HG02678 (cell line): ENCODE data around the gene SGTB.
A peak's percentile ranks its signal among the peaks of the same experiment; 100 is the strongest.
"Not testable (repeated sequence)": the region's sequence is repeated elsewhere in the genome, so short reads cannot be mapped to it uniquely, and the experiment has no call there.

Source experiments
- ATAC-seq: cut with Tn5 transposase; IDR thresholded peaks from one replicate; pipeline ENCODE4 v1.9.1; 2021; ENCODE audit warnings: mild to moderate bottlenecking, moderate library complexity; ENCODE audit not compliant: unreplicated experiment

The SGTB gene

DNA sequence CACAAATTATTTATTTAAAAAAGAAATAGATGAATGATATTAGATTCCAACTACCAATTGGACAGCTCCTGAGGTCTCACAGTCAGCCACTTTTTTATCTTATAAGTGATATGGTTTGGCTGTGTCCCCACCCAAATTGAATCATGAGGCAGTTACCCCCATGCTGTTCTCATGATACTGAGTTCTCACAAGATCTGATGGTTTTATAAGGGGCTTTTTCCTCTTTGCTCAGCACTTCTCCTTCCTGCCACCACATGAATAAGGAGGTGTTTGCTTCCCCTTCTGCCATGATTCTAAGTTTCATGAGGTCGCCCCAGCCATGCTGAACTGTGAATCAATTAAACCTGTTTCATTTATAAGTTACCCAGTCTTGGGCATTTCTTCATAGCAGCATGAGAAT is 13.0 kb upstream of the SGTB start:
- no peak for ATAC-seq

DNA sequence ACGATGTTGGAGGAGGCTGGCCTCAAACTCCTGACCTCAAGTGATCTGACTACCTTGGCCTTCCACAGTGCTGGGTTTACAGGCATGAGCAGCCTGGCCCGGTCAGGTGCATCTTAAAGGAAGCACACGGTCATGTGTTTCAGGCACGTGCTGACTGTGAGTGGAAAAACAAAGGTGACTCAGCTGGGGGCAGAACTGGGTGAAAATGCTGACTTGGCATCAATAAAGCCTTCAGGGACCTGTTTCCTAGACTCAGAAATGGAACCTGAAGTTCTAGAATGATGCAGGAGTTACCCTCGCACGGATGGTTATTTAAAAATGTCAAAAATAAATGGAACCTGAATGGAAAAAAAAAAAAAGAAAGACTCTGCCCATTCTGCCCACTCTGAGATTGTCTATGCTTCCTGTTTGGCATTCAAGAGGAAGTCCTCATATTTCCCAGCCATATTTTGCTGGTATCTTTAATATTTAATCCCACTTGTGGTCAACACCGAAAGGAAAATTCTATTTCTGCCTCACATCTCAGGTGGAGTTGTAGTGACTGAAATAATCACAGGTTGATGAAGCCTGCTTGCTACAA is 12.4 kb upstream of the SGTB start:
- ATAC-seq = not testable (repeated sequence)

DNA sequence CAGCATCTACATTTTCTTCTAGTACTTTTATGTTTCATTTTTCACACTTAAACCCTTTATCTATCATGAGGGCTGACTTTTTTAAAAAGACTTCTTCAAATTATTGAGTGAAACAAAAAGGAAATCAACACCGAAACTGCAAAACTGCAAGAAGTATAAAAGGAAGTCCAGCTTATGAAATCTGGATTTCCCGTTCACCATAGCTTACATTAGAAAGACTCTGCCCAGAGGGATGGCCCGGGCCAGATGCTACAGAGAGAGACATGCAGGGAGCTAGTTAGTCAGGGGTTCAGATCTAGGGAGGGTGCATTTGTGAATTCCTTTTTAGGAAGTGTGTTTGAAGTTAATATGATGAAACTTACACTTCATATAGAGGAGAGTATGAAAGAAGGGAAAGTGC is 10.1 kb upstream of the SGTB start:
- ATAC-seq = not testable (repeated sequence)

DNA sequence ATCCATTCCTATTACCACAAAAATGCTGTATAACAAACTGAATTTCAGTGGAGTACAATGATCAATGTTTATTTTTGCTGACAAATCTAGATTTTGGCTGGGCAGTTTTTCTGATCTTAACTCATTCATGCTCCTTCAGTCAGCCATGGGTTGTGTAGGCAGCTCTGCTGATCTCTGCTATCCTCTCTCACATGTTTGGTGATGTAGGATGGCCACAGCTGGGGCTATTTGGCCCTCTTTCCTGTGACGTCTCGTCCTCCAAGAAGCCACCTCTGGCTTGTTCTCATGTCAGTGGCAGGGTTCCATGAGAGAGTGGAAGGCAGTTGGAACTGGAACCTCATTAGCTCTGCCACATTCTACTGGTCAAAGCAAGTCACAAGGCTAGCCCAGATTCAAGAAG is 9.0 kb upstream of the SGTB start:
- no peak for ATAC-seq

DNA sequence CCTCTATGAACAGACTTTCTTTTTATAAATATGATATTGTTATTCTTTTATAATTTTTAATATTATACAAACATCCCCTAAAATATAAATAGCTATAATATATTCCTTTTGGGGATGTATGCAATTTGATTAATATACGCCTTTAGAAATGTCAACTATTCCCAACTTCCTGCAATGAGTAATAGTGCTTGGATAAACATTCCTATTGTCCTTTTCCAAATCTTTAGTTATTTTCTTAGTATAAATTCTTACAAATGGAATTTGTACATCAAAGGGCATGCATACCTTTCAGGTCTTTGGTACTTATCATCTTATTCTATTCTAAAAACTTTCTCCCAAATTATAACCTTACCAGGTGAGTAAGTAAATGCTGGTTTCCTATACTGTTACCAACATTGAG is 6.3 kb upstream of the SGTB start:
- no peak for ATAC-seq

DNA sequence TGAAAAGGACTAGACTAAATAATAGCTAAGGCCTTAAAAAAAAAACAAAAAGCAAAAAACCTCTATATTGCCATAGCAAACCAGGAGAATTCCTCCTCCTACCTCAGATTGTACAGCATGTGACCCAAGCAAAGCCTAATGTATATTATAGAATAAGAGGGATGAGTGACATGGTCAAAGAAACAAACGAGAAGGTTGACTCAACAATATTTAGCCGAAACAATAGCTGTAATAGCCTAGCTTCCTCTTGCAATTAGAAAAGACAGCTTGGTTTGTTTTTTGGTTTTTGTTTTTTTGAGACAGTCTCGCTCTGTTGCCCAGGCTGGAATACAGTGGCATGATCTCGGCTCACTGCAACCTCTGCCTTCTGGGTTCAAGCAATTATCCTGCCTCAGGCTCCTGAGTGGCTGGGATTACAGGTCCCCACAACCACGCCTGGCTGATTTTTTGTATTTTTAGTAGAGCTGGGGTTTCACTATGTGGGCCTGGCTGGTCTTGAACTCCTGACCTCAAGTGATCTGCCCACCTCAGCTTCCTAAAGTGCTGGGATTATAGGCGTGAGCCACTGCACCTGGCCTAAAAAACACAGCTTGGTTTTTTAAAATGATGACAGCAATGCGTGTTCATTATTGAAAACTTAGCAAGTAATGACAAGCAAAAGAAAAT is 5.7 kb upstream of the SGTB start:
- ATAC-seq = no peak

DNA sequence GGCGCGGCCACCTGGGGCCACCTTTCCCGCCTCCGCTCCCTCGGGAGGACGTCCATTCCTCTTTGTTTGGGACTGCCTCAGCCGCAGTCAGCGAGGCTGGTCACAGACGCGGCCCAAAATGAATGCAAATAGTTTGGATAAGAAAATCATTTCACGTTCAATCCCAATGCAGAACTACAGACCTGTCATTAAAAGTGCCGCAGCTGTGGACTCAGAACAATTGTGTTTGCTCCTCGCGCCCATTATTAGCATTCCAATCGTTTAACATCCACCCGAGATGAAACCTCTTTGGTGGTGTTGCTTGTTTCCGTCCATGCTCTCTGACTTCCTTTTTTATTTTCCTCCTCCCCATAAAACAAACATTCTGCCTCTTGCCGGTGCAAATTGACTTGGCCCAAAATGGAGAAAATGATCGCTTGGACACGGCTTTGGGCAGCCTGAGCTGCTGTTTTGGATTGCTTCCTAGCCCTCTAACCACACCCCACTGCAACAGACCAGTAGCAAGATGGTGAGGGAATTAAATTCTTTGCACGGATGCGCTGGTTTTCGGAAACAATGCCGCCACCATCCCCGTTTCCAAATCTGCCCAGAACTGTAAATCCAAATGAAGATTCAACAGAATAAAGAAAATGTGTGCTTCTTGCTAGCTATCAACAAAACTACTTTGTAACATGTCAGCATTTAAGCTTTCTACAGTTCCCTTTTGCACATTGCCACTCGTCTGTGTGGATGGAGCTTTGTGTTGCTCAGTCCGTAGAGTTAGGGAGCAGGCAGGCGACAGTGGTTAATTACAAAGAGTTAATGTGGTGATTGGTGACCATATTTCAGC is 880 bp upstream of the SGTB start:
- no peak for ATAC-seq

DNA sequence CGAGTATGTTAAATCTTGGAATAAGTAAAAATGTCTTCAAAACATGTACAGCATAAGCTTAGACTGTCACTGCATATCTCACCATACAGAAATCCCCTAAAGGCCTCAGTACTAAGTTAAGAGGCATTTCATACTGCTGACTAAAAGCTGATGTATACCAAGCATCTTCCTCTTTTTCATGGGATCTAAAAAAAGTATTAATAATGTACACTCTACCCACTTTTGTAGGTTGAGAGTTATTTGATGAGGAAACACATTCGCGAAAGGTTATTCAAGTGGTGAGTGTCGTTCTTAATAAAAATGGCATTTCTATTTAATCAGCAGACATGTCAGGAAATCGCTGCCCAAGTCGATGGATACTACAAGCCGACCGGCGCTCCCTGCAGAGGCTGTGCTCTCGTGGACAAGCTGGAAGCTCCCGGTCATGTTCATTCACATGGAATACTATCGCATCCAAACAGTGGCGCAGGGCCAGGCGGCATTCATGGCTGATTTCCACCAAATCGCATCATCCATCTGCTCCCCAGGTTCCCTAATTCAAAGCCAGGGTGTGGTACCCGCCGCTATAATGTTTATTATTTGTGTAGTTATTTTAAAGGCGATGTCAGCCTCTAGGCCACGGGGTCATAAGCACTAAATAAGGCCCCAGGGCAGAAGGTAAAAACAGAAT is 724 bp downstream of the SGTB start:
- peak; percentile 23 for ATAC-seq

DNA sequence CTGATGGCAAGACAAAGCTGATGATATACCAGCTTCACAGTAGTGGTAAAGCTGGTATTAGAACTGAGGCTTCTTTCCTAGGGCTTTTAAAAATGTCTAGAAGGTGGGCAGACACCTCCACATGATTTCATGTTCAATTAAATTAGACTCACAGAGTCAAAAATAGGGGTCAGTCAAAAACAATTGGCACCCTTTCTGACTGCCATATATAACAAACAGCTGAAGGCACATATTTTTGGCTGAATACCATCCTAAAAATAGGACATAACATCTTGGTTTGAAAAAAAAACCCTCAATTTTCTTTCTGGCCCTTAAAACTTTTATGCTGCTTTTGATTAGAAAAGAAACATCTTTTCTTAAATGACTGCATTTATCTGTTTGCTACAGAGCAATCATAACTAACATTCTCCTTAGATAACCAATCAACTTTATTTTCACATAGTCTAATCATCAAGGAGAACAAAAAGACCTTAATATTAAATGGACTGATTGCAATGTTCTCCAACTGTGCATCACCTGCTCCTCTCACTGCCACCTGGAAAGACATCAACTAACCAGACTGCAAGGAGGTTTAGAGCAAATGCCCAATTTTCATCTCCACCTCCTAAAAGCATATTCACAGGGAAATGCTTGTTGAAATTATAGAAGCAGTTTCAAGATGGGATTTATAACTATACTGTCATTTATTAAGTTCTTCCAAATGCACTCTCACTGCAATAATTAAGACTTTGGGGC is 3.2 kb downstream of the SGTB start:
- ATAC-seq = no peak

DNA sequence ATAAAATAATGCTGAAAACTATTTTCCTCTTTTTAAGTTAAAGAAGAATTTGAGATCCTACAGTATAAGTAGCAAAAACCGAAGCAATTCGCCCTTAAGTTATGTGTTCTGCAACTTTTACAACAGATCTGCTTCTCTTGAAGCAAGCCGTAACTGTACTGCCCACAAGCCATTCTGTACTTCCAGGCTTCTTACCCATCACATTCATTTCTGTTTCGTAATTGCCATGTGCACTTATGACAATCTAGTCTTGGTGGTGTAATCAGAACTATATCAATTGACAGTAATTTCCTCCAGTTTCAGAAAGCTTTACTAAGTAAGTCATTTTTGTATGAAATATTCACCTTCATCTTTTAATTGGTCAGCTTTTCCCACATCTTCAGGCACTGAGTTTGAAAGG is 13.8 kb downstream of the SGTB start:
- no peak for ATAC-seq

DNA sequence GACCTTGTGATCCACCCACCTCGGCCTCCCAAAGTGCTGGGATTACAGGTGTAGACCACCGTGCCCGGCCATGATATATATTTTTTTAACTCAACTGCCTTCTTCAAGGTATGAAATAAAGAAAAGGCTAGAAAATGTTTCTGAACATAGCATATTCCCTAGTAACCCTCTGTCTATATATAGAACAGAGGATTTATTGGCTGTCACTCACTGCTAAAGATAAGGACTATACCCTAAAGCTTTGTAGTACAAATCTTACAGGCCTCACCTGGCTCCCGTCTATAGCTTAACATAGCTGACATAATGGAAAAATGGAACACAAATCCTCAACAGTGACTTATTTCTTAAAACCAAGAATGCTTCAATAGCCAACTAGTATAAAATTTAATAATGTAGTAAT is 14.2 kb downstream of the SGTB start:
- no peak for ATAC-seq

DNA sequence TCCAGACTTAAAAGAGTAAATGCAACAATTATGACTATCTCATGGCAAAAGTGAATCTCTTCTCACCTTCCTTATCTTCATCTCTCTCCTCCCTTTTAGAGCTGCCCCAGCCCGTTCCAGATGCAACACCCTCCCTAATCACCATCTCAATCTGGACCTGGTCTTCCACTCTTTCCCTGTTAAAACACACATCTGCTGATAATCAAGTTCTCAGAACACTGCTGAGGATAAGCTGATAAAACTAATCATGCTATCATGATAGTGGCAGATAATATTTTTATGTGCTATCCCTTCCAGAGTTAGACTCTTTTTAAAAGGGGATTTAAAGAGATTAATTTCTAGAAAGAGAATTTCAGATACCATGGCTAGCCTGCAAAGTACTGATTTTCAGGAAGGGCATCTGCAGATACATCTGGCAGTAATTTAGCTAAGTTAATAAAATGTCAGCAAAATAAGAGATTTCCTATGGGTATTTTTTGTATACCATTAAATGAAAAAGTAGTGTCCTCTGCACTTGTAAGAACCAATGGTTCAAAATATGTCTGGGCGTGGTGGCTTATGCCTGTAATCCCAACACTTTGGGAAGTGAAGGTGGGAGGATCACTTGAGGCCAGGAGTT is 17.2 kb downstream of the SGTB start:
- no peak for ATAC-seq

DNA sequence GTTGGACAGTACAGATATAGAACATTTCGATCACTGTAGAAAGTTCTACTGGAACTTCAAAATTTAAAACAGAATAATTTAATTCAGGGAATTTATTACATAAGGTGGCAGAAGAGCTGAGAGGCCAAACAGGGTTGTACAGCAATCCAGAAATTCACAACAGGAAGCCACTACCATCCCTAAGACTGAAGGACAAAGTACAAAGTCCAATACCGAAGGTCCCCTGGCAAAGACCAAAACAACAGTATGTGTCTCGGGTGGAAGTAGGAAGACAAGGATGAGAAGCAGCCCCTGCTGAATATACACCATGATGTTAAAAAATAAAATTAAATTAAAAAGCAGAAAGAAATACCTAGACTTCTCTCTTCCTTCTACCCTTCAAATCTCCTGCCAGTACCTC is 19.9 kb downstream of the SGTB start:
- ATAC-seq = no peak

DNA sequence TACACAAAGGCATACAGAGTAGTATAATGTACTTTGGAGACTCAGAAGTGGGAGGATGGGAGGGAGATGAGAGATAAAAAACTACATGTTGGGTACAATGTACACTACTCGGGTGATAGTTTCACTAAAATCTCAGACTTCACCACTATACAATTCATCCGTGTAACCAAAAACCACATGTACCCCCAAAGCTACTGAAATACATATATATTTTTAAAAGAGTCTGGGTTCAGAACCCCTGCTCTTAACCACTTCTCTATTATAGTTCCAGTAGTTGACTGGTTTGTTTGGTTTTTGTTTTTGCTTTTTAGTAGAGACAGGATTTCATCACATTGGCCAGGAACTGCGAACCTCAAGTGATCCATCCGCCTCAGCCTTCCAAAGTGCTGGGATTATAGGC is 22.6 kb downstream of the SGTB start:
- no peak for ATAC-seq

DNA sequence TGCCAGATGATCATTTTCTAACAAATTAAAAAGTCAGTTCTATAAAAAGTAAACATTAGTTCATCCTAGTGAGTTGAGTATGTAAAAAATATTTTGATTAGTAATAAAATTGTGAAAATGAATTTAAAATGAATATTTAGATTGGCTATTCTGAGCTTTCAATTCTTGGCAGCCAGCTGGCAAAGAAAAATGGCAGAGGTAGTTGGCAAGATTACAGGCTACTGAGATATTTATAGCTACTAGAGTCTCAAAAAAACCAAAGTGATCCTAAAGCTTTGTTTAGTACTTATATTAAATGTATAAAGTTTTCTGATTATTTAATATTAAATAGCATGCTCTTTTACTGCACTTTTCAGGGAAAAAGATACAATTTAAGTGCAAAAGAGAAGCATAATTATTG is 25.0 kb downstream of the SGTB start:
- ATAC-seq = no peak

DNA sequence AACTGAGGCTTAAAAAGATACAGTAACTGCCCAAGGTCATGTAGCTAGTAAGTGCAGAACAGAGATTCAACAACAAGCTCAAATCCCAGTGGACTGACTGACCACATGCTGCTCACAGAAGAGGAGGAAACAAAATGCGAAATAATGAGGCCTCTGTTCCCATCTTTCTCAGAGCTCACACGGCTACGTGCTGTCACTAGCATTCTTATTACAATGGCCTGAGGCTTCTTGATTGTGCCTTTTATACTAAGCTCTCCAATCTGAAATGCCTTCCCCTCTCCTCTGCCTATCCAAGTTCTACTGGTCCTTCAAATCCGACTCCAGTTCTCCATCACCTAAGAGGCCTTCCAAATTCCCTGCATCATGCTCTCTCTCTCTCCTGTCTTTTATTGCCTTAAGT is 26.0 kb downstream of the SGTB start:
- no peak for ATAC-seq

DNA sequence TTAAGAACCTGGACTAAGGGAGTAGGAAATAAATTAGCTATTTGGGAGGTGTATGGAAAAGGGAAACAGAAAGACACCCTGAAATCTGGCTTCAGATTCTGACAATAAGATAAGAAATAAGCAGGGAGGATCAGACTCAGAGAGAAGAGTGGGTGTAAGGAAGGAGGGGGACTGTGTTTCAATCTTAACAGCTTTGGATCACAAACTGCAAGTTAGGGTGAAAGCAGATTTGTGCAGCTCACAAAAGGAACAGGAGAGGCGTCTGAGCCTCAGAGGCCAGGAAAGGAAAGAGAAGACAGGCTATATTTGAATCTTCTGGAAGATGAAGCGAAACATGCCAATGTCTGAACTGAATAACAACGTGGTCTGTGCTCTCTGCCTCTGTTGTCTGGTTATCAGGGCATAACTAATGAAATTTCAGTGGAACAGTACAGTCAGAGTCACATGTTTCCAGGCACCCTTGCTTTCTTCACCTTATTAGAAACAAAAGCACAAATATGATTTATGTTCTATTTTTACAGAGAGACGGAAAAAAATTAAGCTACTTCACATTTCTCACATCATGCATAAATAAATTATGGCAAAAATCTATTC is 26.6 kb downstream of the SGTB start:
- peak; percentile 43 for ATAC-seq

DNA sequence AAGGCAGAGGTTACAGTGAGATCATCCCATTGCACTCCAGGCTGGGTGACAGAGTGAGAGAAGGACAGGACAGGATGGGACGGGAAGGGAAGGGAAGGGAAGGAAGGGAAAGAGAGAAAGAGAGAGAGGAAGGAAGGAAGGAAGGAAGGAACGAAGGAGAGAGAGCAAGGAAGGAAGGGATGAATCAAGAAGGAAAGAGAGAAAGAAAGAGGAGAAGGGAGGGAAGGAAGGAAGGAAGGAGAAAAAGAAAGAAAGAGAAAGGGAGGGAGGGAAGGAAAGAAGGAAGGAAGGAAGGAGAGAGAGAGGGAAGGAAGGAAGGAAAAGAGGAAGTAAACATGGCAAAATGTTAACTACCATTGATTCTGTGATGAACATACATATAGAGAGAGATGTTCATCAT is 28.8 kb downstream of the SGTB start:
- ATAC-seq = no peak

DNA sequence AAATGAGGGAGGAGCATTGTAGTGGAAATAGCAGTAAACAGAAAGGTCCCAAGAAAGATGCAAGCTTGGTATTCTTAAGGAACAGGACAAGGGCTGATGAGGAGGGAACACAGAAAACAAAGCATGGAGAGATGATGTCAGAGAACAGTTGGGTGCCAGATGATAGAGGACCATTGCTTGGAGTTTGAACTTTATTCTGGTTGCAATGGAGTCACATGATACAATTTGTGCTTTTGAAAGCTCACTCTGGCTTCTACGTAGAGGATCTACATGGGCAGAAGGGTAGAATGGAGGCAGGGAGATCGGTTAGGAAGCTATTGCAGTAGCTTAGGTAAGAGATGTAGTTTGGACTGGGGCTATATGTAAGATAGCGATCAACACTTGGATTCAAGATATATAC is 39.8 kb downstream of the SGTB start:
- no peak for ATAC-seq

DNA sequence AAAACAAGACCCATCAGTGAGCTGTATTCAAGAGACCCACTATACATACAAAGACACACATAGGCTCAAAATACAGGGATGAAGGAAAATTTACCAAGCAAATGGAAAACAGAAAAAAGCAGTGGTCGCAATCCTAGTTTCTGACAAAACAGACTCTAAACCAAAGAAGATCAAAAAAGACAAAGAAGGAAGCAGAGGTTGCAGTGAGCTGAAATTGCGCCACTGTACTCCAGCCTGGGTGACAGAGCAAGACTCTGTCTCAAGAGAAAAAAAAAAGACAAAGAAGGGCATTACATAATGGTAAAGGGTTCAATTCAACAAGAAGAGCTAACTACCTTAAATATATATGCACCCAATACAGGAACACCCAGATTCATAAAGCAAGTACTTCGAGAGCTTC is 45.9 kb downstream of the SGTB start:
- ATAC-seq = not testable (repeated sequence)
